Kidney capillary endothelial cell (primary cell): ENCODE data around the gene CAMTA1.
"Not testable (repeated sequence)": the region's sequence is repeated elsewhere in the genome, so short reads cannot be mapped to it uniquely, and the experiment has no call there.

Experiments used
- DNase-seq: peaks from one replicate; pipeline ENCODE4 v3.0.0-alpha.2; 2018; ENCODE audit warnings: low spot score

CAMTA1 gene

GRCh38 chr1:7313826-7314225, 528.6 kb downstream of the CAMTA1 start:
- DNase-seq, result no peak

- no peak for DNase-seq
Observed at GRCh38 chr1:7315316-7315715, 530.1 kb downstream of the CAMTA1 start.

GRCh38 chr1:7315946-7316345, 530.7 kb downstream of the CAMTA1 start:
- DNase-seq, result no peak

- no peak for DNase-seq
Observed at GRCh38 chr1:7317888-7318287, 532.6 kb downstream of the CAMTA1 start.

- DNase-seq, result no peak
Observed at GRCh38 chr1:7319196-7319595, 533.9 kb downstream of the CAMTA1 start.

GRCh38 chr1:7320661-7321060, 535.4 kb downstream of the CAMTA1 start:
- DNase-seq, result no peak

GRCh38 chr1:7322283-7322785, 537.1 kb downstream of the CAMTA1 start:
- DNase-seq, result no peak

GRCh38 chr1:7322912-7323311, 537.7 kb downstream of the CAMTA1 start:
- no peak for DNase-seq

- no peak for DNase-seq
Observed at GRCh38 chr1:7325254-7325653, 540.0 kb downstream of the CAMTA1 start.

GRCh38 chr1:7326366-7326765, 541.1 kb downstream of the CAMTA1 start:
- DNase-seq, result no peak

GRCh38 chr1:7327849-7328248, 542.6 kb downstream of the CAMTA1 start:
- no peak for DNase-seq

- no peak for DNase-seq
Observed at GRCh38 chr1:7329868-7330615, 544.8 kb downstream of the CAMTA1 start.

- DNase-seq, result not testable (repeated sequence)
Observed at GRCh38 chr1:7330726-7331125, 545.5 kb downstream of the CAMTA1 start.

- no peak for DNase-seq
Observed at GRCh38 chr1:7331926-7332535, 546.8 kb downstream of the CAMTA1 start.

GRCh38 chr1:7333094-7333493, 547.8 kb downstream of the CAMTA1 start:
- DNase-seq, result no peak

GRCh38 chr1:7333620-7334019, 548.4 kb downstream of the CAMTA1 start:
- no peak for DNase-seq

GRCh38 chr1:7334475-7335035, 549.3 kb downstream of the CAMTA1 start:
- no peak for DNase-seq

GRCh38 chr1:7335224-7335879, 550.1 kb downstream of the CAMTA1 start:
- DNase-seq, result no peak

GRCh38 chr1:7338439-7338838, 553.2 kb downstream of the CAMTA1 start:
- DNase-seq, result no peak

GRCh38 chr1:7339014-7339413, 553.8 kb downstream of the CAMTA1 start:
- no peak for DNase-seq

- no peak for DNase-seq
Observed at GRCh38 chr1:7339953-7340352, 554.7 kb downstream of the CAMTA1 start.

- DNase-seq, result no peak
Observed at GRCh38 chr1:7341145-7341905, 556.1 kb downstream of the CAMTA1 start.
